ENCODE data around the gene UBL3.

UBL3 gene

GRCh38 chr13:29850213-29850898, at the start of gene UBL3:
TSS of gene UBL3 (minus strand) at chr13:29850617. CDS start at chr13:29849538, 1,079 bp downstream.
- DNase-seq = peak; percentile 95

GRCh38 chr13:29897102-29897501, 46.7 kb upstream of the UBL3 start:
- DNase-seq = no peak

GRCh38 chr13:29893438-29893837, 43.0 kb upstream of the UBL3 start:
- no peak for DNase-seq

GRCh38 chr13:29892151-29892550, 41.7 kb upstream of the UBL3 start:
- no peak for DNase-seq

GRCh38 chr13:29889111-29889510, 38.7 kb upstream of the UBL3 start:
- no peak for DNase-seq

- DNase-seq = no peak
Observed at GRCh38 chr13:29888306-29888705, 37.9 kb upstream of the UBL3 start.

GRCh38 chr13:29887686-29888085, 37.3 kb upstream of the UBL3 start:
- DNase-seq = no peak

GRCh38 chr13:29887030-29887557, 36.7 kb upstream of the UBL3 start:
- DNase-seq = no peak

GRCh38 chr13:29886446-29886845, 36.0 kb upstream of the UBL3 start:
- peak; percentile 9 for DNase-seq

GRCh38 chr13:29885989-29886388, 35.6 kb upstream of the UBL3 start:
- no peak for DNase-seq

GRCh38 chr13:29884671-29885430, 34.4 kb upstream of the UBL3 start:
- no peak for DNase-seq

GRCh38 chr13:29883941-29884518, 33.6 kb upstream of the UBL3 start:
- no peak for DNase-seq

- DNase-seq = no peak
Observed at GRCh38 chr13:29882076-29882475, 31.7 kb upstream of the UBL3 start.

GRCh38 chr13:29878101-29878500, 27.7 kb upstream of the UBL3 start:
- no peak for DNase-seq

GRCh38 chr13:29877456-29878078, 27.1 kb upstream of the UBL3 start:
- no peak for DNase-seq

- no peak for DNase-seq
Observed at GRCh38 chr13:29875646-29876045, 25.2 kb upstream of the UBL3 start.

GRCh38 chr13:29868581-29868980, 18.2 kb upstream of the UBL3 start:
- no peak for DNase-seq

- DNase-seq = no peak
Observed at GRCh38 chr13:29865934-29866333, 15.5 kb upstream of the UBL3 start.

GRCh38 chr13:29861694-29862110, 11.3 kb upstream of the UBL3 start:
- DNase-seq = no peak

- no peak for DNase-seq
Observed at GRCh38 chr13:29859971-29860370, 9.6 kb upstream of the UBL3 start.

- DNase-seq = no peak
Observed at GRCh38 chr13:29858667-29859066, 8.2 kb upstream of the UBL3 start.

- DNase-seq = no peak
Observed at GRCh38 chr13:29858231-29858630, 7.8 kb upstream of the UBL3 start.

GRCh38 chr13:29857085-29857484, 6.7 kb upstream of the UBL3 start:
- no peak for DNase-seq
